Activated CD4-positive, alpha-beta T cell treated with anti-CD3 and anti-CD28 coated beads for 1 hour (primary cell): Measurements from ENCODE around the gene C10orf53.
"Not testable (repeated sequence)": the region's sequence is repeated elsewhere in the genome, so short reads cannot be mapped to it uniquely, and the experiment has no call there.

ENCODE experiments used
- DNase-seq: peaks from one replicate; pipeline ENCODE4 v3.0.0-alpha.2; 2020

The C10orf53 gene

GRCh38 chr10:49689882-49690510 is 10.5 kb downstream of the C10orf53 start:
- DNase-seq, result no peak

GRCh38 chr10:49690698-49691356 is 11.4 kb downstream of the C10orf53 start:
- DNase-seq, result no peak

DNA sequence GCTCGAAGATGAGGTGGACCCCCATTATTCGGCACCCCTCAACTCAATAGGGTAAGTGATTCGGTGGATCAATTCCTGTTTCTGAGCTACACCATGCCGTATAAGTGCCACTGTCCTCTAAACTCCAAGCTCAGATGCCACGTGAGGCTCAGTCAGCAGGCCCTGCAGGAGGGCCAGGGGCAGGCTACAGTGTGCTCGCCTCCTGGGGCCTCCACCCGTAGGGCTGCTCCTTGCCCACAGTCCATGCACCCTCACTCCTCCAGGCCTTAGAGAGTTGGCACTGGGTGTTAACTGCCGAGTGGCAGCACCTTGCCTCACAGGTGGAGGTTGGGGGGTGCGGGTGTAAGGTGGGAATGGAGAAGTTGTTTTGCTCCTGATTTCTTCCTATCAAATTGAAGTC is 12.1 kb downstream of the C10orf53 start:
- no peak for DNase-seq

DNA sequence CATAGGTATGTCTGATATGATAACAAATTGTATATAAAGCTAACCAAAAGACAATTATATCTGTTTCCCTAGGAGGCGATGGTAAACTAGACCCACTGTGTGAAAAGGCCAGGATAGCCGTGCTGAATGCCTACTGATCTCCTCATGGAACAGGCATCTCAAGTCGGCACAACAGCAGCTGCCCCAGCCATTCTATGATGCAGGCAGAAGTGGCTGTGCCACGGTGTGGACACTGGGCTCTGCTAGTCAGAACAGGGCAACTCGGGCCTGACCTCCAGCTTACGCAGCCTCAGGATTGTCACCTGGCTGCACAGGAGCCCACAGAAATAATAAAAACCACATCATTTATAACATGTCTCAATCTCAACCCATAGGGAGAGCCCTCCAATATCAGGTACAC is 15.0 kb downstream of the C10orf53 start:
- DNase-seq, result no peak

- no peak for DNase-seq
These were observed 16.9 kb downstream of the C10orf53 start for GRCh38 chr10:49696311-49696710.

DNA sequence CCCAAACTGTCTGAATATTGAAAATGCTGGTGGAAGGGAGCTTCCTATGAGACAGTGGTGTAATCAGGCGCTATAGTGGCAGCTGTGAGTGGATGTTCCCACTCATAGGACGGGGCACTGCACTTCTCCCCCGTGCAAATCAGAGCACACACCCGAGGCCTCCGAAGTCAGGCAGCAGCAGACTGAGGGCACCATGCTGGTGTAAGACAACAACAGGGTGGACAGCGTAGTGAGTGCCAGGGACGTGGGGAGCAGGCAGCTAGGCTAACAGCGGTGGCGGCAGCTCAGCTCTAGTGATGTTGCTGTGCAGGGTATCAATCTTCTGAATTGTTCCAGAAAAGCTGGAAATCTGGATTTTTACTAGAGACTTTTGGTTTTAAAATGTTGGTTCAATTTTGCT is 19.2 kb downstream of the C10orf53 start:
- DNase-seq, result no peak

- DNase-seq, result no peak
These were observed 20.8 kb downstream of the C10orf53 start for GRCh38 chr10:49700211-49700610.

GRCh38 chr10:49700997-49701396 is 21.5 kb downstream of the C10orf53 start:
- DNase-seq, result no peak

GRCh38 chr10:49707585-49707984 is 28.1 kb downstream of the C10orf53 start:
- no peak for DNase-seq

GRCh38 chr10:49709934-49710333 is 30.5 kb downstream of the C10orf53 start:
- no peak for DNase-seq

DNA sequence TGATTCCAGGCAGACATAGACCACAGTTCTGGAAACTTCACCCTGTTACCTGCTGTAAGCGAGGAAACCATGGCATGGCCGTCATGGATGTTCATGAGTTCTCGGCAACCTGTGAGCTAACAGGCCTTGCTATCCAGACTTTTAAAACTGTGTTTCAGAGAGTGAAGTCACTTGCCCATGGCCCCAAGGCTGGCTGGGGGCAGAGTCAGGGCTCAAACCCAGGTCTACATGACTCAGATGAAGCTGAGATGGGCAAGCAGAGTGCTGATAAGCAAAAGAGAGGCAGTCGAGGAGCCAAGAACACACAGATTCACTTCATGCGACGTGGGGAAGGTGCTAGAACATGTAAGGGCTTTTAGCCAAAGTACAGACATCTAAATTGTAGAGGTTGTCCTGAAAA is 31.5 kb downstream of the C10orf53 start:
- DNase-seq, result no peak

GRCh38 chr10:49711481-49711880 is 32.0 kb downstream of the C10orf53 start:
- no peak for DNase-seq

- DNase-seq, result no peak
These were observed 33.8 kb downstream of the C10orf53 start for GRCh38 chr10:49713266-49713665.

- not testable (repeated sequence) for DNase-seq
These were observed 35.7 kb downstream of the C10orf53 start for GRCh38 chr10:49715157-49715556.

- DNase-seq, result no peak
These were observed 47.1 kb downstream of the C10orf53 start for GRCh38 chr10:49726593-49726992.

DNA sequence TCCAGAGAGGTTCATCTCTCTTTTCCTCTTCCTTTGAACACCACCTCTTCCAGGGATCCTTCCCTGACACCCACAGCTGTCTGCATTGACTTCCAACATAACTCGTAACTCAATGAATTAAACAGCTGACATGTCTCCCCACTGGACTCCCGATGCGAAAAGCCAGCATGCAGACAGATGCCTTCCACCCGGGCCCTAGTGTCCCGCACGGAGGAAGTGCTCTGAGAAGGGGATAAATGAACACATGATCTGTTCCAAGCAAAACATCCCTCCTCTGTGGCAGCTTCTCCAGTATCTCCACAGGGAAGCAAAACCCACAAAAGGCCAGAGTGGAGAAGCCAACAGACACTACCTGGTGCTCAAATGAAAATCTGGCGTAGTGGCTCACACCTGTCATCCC is 54.4 kb downstream of the C10orf53 start:
- no peak for DNase-seq

DNA sequence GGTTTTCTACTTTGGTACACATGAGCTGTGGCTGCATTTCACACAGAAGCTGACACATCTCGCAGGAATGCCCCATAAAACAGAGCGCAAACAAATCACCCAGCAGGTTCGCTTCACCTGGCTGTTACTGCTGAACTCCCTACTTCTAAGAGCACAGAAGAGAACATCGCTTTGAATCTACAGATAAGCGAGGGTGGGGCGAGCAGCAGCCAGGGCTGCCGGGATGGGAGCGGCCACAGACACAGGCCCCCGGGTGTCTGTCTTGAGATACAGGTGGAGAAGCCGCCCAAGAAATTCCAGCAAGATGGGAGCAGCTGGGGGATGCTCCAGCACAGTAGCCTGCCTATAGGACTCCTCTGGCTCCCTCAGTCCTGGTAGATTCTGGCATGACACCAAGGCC is 55.2 kb downstream of the C10orf53 start:
- DNase-seq, result no peak

DNA sequence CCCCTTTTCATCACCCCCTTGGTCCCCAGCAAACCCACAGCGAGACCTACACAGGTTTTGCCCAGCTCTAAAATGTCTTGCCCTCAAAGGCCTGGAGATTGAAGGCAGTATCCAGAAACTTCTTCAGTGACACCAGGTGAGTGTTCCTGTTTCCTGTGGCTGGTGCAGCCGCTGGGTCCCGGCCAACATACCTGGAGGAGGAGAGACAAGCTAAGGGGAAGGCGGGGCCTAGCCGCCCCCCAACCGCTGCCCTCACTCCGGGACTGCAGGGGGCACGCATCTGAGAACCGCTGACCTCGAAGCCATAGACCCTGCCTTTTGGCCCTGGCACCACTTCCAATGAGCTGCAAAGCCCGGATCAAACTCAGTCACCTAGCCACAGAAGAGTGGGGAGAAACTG is 55.7 kb downstream of the C10orf53 start:
- no peak for DNase-seq

GRCh38 chr10:49735848-49736563 is 56.6 kb downstream of the C10orf53 start:
- DNase-seq, result no peak

- no peak for DNase-seq
These were observed 57.2 kb downstream of the C10orf53 start for GRCh38 chr10:49736564-49737113.

DNA sequence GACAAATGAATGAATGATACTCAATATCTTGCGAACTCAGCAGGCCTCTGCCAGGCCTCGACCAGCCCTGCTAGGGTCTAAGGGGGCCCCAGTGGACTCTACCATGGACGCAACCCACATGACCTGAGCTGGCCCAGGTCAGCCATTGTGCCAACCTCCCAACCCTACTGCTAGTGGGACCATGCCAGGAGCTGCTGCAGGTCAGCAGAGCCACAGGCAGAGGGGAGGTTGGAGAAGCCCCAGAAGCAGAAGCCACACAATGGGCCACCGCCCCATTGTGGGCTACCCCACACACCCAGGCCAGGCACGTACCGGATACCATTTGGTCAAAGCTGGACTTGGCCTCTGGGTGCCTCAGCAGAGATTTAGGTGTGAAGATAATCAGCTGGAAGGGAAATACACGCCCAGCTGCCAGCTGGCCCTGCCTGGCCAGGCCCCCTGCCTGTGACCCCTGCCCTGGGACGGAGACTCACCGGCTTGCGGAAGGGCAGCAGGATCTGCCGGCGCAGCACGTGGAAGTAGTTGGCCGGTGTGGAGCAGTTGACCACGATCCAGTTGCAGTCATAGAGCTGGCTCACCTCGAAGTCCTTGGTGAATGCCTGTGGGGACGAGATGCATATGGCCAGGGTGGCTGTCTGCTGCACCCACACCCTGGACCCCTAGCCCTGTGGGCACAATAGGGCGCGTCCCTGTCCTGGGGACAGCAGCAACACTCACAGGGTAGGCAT is 58.2 kb downstream of the C10orf53 start:
- DNase-seq, result no peak

- DNase-seq, result no peak
These were observed 59.3 kb downstream of the C10orf53 start for GRCh38 chr10:49738616-49739360.

DNA sequence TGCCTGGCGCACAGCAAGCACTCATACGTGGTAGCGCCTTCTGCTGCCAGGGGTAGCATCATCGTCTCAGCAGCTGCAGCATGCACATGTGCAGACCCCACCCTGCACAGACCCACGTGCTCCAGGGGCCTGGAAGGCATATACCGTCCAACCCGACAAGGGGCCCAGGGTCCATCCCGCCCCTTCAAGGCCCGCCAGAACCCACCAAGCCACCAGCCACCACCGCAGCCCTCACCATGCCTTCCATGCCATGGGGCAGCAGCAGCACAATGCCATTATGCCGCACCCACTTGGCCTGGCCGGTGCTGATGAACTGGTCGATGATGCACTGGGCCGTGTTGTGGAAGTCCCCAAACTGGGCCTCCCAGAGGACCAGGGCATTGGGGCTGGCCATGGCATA is 60.0 kb downstream of the C10orf53 start:
- DNase-seq, result no peak
